ENCODE data around the gene SLC9A5.

Gene SLC9A5

DNA sequence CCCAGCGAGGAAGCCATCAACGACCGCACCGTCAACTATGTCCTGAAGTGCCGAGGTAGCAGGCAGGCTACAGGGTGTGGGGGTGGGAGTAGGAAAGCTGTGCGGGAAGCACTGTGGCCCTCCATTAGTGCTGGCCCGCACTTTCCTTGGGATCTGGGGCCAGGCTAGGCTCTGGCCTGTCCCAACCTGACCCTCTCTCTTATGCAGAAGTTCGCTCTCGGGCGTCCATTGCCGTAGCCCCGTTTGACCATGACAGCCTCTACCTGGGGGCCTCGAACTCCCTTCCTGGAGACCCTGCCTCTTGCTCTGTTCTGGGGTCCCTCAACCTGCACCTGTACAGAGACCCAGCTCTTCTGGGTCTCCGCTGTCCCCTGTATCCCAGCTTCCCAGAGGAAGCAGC lies 39.2 kb downstream of the SLC9A5 start:
- Histone ChIP-seq H2AFZ (ENCODE audit: low read length) (no peak overlapping the region), H3K79me2 (ENCODE audit: insufficient read depth, low read length) (no peaks in the 10 kb centered on the region), H4K20me1 (ENCODE audit: insufficient read depth, low read length) (no peaks in the 10 kb centered on the region), H3K36me3 (ENCODE audit: insufficient read depth, low read length) (no peaks in the 10 kb centered on the region), H3K9me2 (ENCODE audit: low read depth, low read length) (no peaks in the 10 kb centered on the region), H3K9ac (ENCODE audit: low read length) (no peak overlapping the region), H3K27ac (ENCODE audit: low read depth, low read length, poor library complexity, severe bottlenecking) (no peak overlapping the region), H3K27me3 (ENCODE audit: insufficient read depth, low read length) (no peaks in the 10 kb centered on the region), H3K4me1 (ENCODE audit: insufficient read depth, low read length, severe bottlenecking) (no peaks in the 10 kb centered on the region), H3K4me2 (ENCODE audit: low read length) (no peak overlapping the region), H3K4me3 (ENCODE audit: low read depth, low read length, poor library complexity, severe bottlenecking) (no peak overlapping the region), H3K9me3 (ENCODE audit: low read length) (no peaks in the 10 kb centered on the region), H3F3A (ENCODE audit: insufficient read depth, low read length) (no peaks in the 10 kb centered on the region)
- TF ChIP-seq, protein P1, sequence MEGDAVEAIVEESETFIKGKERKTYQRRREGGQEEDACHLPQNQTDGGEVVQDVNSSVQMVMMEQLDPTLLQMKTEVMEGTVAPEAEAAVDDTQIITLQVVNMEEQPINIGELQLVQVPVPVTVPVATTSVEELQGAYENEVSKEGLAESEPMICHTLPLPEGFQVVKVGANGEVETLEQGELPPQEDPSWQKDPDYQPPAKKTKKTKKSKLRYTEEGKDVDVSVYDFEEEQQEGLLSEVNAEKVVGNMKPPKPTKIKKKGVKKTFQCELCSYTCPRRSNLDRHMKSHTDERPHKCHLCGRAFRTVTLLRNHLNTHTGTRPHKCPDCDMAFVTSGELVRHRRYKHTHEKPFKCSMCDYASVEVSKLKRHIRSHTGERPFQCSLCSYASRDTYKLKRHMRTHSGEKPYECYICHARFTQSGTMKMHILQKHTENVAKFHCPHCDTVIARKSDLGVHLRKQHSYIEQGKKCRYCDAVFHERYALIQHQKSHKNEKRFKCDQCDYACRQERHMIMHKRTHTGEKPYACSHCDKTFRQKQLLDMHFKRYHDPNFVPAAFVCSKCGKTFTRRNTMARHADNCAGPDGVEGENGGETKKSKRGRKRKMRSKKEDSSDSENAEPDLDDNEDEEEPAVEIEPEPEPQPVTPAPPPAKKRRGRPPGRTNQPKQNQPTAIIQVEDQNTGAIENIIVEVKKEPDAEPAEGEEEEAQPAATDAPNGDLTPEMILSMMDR (IDR thresholded peaks at IDR 0.05; ENCODE audit: low read length) = no peak
- TF ChIP-seq EZH2 (IDR thresholded peaks at IDR 0.05; ENCODE audit: borderline replicate concordance, low read length) = no peak

DNA sequence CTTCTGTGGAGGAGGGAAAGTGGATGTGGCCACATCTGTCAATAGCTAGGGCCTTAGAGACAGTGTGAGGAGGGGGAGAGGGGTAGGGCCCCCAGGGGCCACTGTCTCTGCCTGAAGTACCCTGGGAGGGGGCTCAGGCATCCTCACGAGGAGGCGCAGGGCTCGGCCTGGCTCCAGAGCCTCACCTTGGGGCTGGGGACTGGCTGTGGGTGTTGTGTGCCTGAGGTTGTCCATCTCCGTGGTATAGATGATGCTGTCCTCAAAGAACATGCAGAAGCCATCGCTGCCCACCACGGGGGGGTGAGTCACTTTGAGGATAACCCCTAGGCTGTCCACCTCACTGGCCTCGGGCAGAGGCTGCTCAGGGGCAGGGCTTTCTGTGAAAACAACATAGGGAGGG lies 42.7 kb downstream of the SLC9A5 start:
- Histone ChIP-seq H4K20me1 (ENCODE audit: insufficient read depth, low read length) (no peaks in the 10 kb centered on the region), H3K4me2 (ENCODE audit: low read length) (no peak overlapping the region), H2AFZ (ENCODE audit: low read length) (no peak overlapping the region), H3K27ac (ENCODE audit: low read depth, low read length, poor library complexity, severe bottlenecking) (no peak overlapping the region), H3K9me2 (ENCODE audit: low read depth, low read length) (no peaks in the 10 kb centered on the region), H3K79me2 (ENCODE audit: insufficient read depth, low read length) (no peaks in the 10 kb centered on the region), H3K27me3 (ENCODE audit: insufficient read depth, low read length) (0 out of 2 replicates have a peak, but pooled peaks cover 4% of the 10 kb centered on the region), H3K4me3 (ENCODE audit: low read depth, low read length, poor library complexity, severe bottlenecking) (no peak overlapping the region), H3K9ac (ENCODE audit: low read length) (no peak overlapping the region), H3F3A (ENCODE audit: insufficient read depth, low read length) (no peaks in the 10 kb centered on the region), H3K9me3 (ENCODE audit: low read length) (no peaks in the 10 kb centered on the region), H3K36me3 (ENCODE audit: insufficient read depth, low read length) (no peaks in the 10 kb centered on the region), H3K4me1 (ENCODE audit: insufficient read depth, low read length, severe bottlenecking) (no peaks in the 10 kb centered on the region)
- TF ChIP-seq EZH2 (IDR thresholded peaks at IDR 0.05; ENCODE audit: borderline replicate concordance, low read length) = no peak
- TF ChIP-seq, protein P1 (IDR thresholded peaks at IDR 0.05; ENCODE audit: low read length) = no peak

DNA sequence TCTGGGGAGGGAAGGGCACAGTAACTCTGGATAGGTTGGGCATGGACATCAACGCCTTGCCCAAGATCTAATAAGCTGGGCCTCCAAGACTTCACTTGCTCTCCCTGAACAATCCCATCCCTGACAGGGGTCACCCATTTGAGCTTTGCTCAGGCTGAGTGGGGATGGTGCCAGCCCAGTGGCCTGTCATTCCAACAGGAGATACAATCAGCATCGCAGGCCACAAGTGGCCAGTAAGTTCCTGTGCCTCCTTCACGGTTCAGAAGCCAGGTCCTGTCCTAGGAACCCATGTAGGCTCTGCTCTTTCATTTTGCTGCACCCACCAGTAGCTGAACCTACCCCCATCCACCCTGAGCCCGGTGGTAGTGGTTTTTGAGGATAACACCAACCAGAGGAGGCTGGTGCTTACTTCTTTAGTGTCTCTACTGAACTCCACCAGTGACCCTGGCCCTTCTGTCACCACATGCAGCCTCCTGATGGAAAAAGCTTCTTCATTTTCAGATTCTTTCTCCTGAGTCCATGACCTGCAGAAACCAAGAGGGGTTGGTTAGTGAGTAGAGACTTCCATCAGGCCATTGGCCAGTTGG lies 45.5 kb downstream of the SLC9A5 start:
- Histone ChIP-seq H3K9me2 (ENCODE audit: low read depth, low read length) (no peaks in the 10 kb centered on the region), H3K4me2 (ENCODE audit: low read length) (no peak overlapping the region), H3K79me2 (ENCODE audit: insufficient read depth, low read length) (no peaks in the 10 kb centered on the region), H4K20me1 (ENCODE audit: insufficient read depth, low read length) (no peaks in the 10 kb centered on the region), H3F3A (ENCODE audit: insufficient read depth, low read length) (no peaks in the 10 kb centered on the region), H2AFZ (ENCODE audit: low read length) (no peak overlapping the region), H3K27me3 (ENCODE audit: insufficient read depth, low read length) (peaks cover 5% of the 10 kb centered on the region; the same call in 1 of the 2 replicates), H3K9me3 (ENCODE audit: low read length) (no peaks in the 10 kb centered on the region), H3K9ac (ENCODE audit: low read length) (no peak overlapping the region), H3K4me3 (ENCODE audit: low read depth, low read length, poor library complexity, severe bottlenecking) (no peak overlapping the region), H3K36me3 (ENCODE audit: insufficient read depth, low read length) (no peaks in the 10 kb centered on the region), H3K27ac (ENCODE audit: low read depth, low read length, poor library complexity, severe bottlenecking) (no peak overlapping the region), H3K4me1 (ENCODE audit: insufficient read depth, low read length, severe bottlenecking) (no peaks in the 10 kb centered on the region)
- no peak for TF ChIP-seq EZH2 (IDR thresholded peaks at IDR 0.05; ENCODE audit: borderline replicate concordance, low read length)
- TF ChIP-seq, protein P1 (IDR thresholded peaks at IDR 0.05; ENCODE audit: low read length) = no peak
